SKM-1 treated with dmso at 0.1 percent for 144 hours (cell line): Measurements from ENCODE around the gene ALCAM.
"Not testable (repeated sequence)": the region's sequence is repeated elsewhere in the genome, so short reads cannot be mapped to it uniquely, and the experiment has no call there.

Source experiments
- DNase-seq: peaks from one replicate; lab custom pipeline; 2025; ENCODE audit not compliant: unreplicated experiment; lab: John Stamatoyannopoulos, UW

Gene ALCAM

GRCh38 chr3:105579439-105579838 is 212.7 kb downstream of the ALCAM start:
- DNase-seq: no peak

- DNase-seq: no peak
Observed at GRCh38 chr3:105580296-105580965, 213.7 kb downstream of the ALCAM start.

- no peak for DNase-seq
Observed at GRCh38 chr3:105582015-105582414, 215.3 kb downstream of the ALCAM start.

- no peak for DNase-seq
Observed at GRCh38 chr3:105584003-105584790, 217.5 kb downstream of the ALCAM start.

- no peak for DNase-seq
Observed at GRCh38 chr3:105593315-105593714, 226.6 kb downstream of the ALCAM start.

- DNase-seq: no peak
Observed at GRCh38 chr3:105594219-105594618, 227.5 kb downstream of the ALCAM start.

GRCh38 chr3:105598042-105598796 is 231.5 kb downstream of the ALCAM start:
- DNase-seq: no peak

GRCh38 chr3:105599350-105599749 is 232.6 kb downstream of the ALCAM start:
- no peak for DNase-seq

- DNase-seq: not testable (repeated sequence)
Observed at GRCh38 chr3:105601756-105602155, 235.0 kb downstream of the ALCAM start.

GRCh38 chr3:105602286-105602685 is 235.6 kb downstream of the ALCAM start:
- DNase-seq: not testable (repeated sequence)

GRCh38 chr3:105603516-105603915 is 236.8 kb downstream of the ALCAM start:
- DNase-seq: not testable (repeated sequence)

- no peak for DNase-seq
Observed at GRCh38 chr3:105606016-105606415, 239.3 kb downstream of the ALCAM start.

- no peak for DNase-seq
Observed at GRCh38 chr3:105608623-105609022, 241.9 kb downstream of the ALCAM start.

GRCh38 chr3:105610473-105610872 is 243.8 kb downstream of the ALCAM start:
- no peak for DNase-seq

GRCh38 chr3:105611304-105612192 is 244.8 kb downstream of the ALCAM start:
- no peak for DNase-seq

- no peak for DNase-seq
Observed at GRCh38 chr3:105613120-105613519, 246.4 kb downstream of the ALCAM start.

GRCh38 chr3:105614288-105615030 is 247.8 kb downstream of the ALCAM start:
- DNase-seq: no peak

- no peak for DNase-seq
Observed at GRCh38 chr3:105615814-105616213, 249.1 kb downstream of the ALCAM start.

- DNase-seq: no peak
Observed at GRCh38 chr3:105616374-105617121, 249.8 kb downstream of the ALCAM start.
